Adrenal gland (tissue), 5 donors: ENCODE data around the gene MYO1E.

Experiments used
- POLR2A ChIP-seq, 2 donors: fragments of 450-650 bp; IDR thresholded peaks; one replicate each; pipeline ENCODE4 v1.6.1; 2017; ENCODE audit warnings: antibody characterized with exemption in 2 of 2, mild to moderate bottlenecking in 2 of 2, moderate library complexity in 1 of 2
- TF ChIP-seq, protein P1 (sequence below), 6 experiments: fragments of 450-650 bp in 4 of 6; fragments of 200-600 bp in 2 of 6; sonication (generic) in 1 of 6; IDR thresholded peaks; 1 replicate in 5 of 6; 2 replicates in 1 of 6; pipeline versions ENCODE4 v1.5.1 to v1.8.0; 2016 to 2021; ENCODE audit warnings: antibody characterized with exemption in 6 of 6, mild to moderate bottlenecking in 2 of 6, moderate library complexity in 1 of 6
- donor health status: DM: no; HTN: no; CAD: no.

GRCh38 chr15:59407946-59408345 is 35.3 kb upstream of the MYO1E start:
- no peak for TF ChIP-seq POLR2A (IDR thresholded peaks at IDR 0.05)
- TF ChIP-seq, protein P1, sequence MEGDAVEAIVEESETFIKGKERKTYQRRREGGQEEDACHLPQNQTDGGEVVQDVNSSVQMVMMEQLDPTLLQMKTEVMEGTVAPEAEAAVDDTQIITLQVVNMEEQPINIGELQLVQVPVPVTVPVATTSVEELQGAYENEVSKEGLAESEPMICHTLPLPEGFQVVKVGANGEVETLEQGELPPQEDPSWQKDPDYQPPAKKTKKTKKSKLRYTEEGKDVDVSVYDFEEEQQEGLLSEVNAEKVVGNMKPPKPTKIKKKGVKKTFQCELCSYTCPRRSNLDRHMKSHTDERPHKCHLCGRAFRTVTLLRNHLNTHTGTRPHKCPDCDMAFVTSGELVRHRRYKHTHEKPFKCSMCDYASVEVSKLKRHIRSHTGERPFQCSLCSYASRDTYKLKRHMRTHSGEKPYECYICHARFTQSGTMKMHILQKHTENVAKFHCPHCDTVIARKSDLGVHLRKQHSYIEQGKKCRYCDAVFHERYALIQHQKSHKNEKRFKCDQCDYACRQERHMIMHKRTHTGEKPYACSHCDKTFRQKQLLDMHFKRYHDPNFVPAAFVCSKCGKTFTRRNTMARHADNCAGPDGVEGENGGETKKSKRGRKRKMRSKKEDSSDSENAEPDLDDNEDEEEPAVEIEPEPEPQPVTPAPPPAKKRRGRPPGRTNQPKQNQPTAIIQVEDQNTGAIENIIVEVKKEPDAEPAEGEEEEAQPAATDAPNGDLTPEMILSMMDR (IDR thresholded peaks at IDR 0.05): no peak
